ENCODE measurements around the gene MYO3B. TPM values are rescaled to one million over a fixed set of nuclear protein-coding genes. Genes with fewer than 3 reads are reported as not detected.

The MYO3B gene
- total and polyA plus RNA-seq, 11 donors = 0.09 to 0.19 (median 0.10) TPM; not detected in 8

DNA sequence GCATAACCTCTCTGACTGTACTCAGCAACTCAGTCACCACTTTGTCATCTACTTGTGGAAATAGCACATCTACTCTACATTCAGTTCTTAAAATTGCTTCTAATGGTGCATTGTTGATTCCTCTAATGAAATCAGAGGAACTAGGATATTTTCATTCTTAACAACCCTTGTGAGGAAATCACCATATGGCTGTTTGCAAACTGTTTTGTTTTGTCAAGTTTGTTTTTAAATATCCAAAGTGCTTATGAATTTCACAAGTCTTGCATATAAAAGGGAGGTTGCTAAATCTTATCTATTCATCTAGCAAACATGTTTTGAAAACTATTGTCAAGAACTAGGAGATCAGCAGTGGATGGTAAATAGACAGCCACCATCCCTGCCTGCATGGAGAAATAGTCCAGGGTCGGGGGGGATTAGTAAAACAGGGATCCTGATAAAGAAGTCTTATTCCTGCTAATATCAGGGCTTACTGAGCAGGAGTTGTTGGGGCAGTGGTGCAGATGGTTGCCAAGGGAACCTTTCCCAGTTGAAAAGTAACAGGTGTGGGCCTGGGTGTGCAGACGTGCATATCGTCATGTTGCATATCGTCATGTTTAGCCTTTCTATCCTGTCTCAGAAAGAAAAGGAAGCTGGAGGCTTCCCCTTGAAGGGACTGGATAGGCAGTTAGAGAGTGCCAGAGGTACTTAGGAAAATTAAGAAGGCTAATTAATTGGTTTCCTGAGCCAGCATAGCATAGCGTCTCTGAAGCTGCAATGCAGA is 7.5 kb upstream of the MYO3B start:
- Histone ChIP-seq H3K36me3 (no peaks in the 10 kb centered on the region), H3K27me3 (no peaks in the 10 kb centered on the region), H3K27ac (no peak overlapping the region), H3K4me3 (no peak overlapping the region), H3K9me3 (no peaks in the 10 kb centered on the region), H3K4me1 (no peaks in the 10 kb centered on the region)
- TF ChIP-seq POLR2A (IDR thresholded peaks at IDR 0.05) = no peak
- TF ChIP-seq, protein P1, sequence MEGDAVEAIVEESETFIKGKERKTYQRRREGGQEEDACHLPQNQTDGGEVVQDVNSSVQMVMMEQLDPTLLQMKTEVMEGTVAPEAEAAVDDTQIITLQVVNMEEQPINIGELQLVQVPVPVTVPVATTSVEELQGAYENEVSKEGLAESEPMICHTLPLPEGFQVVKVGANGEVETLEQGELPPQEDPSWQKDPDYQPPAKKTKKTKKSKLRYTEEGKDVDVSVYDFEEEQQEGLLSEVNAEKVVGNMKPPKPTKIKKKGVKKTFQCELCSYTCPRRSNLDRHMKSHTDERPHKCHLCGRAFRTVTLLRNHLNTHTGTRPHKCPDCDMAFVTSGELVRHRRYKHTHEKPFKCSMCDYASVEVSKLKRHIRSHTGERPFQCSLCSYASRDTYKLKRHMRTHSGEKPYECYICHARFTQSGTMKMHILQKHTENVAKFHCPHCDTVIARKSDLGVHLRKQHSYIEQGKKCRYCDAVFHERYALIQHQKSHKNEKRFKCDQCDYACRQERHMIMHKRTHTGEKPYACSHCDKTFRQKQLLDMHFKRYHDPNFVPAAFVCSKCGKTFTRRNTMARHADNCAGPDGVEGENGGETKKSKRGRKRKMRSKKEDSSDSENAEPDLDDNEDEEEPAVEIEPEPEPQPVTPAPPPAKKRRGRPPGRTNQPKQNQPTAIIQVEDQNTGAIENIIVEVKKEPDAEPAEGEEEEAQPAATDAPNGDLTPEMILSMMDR (IDR thresholded peaks at IDR 0.05) = no peak
- intact Hi-C loops (cut with DNase I) = no loop called here
- no peak for DNase-seq
- WGBS, 4 donors = 43 to 60% (median 52%) methylated on average over 5 of the region's 5 CpGs
- ATAC-seq = no peak

DNA sequence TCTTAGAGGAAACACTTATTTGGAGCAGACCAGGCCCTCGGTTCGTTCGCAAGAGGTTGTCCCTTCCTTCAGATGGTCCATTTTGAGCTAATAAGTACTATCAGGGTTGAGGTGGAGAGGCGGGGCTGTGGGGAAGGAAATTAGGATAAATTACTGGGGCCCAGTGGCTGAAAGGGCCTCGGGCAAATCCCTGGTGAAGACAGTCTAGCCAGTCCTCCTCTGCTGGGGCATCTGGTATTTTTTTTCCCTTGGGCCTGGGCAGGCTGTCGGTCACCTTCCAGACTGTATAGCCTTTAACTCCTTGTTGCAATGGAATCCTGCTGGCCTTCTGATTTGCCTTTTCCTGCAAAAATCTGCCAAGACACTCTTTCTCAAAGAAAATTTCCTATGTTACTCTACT is 1.7 kb upstream of the MYO3B start:
- TF ChIP-seq, protein P1 (IDR thresholded peaks at IDR 0.05) = no peak
- TF ChIP-seq POLR2A (IDR thresholded peaks at IDR 0.05) = no peak
- DNase-seq (no peak), ATAC-seq (no peak)
- H3K36me3 ChIP-seq = no peaks in the 10 kb centered on the region
- no peaks in the 10 kb centered on the region for H3K27me3 ChIP-seq
- H3K9me3 ChIP-seq = no peaks in the 10 kb centered on the region
- H3K4me3 ChIP-seq = no peak overlapping the region
- WGBS, 4 donors = 50 to 75% (median 63%) methylated on average over 6 of the region's 6 CpGs
- intact Hi-C loops (cut with DNase I) = no loop called here
- H3K27ac ChIP-seq = no peak overlapping the region
- peaks cover 0 to 3% (median 0%) of the 10 kb centered on the region in 12 donors for H3K4me1 ChIP-seq

DNA sequence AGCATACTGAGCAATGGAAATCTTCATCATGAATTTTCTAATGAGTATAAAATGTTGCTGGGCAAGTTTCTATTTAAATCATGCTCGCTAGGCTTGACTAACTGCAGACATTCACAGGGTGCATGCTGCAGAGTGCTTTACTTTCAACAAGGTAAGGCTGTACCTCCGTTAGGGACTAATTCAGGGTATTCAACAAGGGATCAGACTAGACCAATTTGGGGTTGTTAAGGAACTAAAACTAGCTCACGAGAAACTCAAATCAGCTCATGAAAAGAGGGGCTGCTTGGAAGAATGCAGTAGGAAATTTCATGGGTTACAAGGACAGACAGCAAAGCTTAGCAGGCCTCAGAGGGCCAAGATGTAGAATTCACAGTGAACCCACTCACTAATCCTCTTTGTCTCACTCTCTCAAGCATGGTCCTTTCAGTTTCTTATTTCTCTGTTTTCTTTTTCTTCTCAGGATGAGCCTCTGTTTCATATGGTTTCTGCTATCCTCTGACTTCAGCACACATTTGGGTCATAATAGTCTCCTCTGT is 2.2 kb downstream of the MYO3B start:
- H3K4me1 ChIP-seq = peaks cover 0 to 3% (median 0%) of the 10 kb centered on the region in 12 donors
- intact Hi-C loops (cut with DNase I) = no loop called here
- no peak overlapping the region for H3K4me3 ChIP-seq
- no peaks in the 10 kb centered on the region for H3K27me3 ChIP-seq
- no peak overlapping the region for H3K27ac ChIP-seq
- H3K9me3 ChIP-seq = peaks cover 0 to 11% (median 2%) of the 10 kb centered on the region in 12 donors
- no peak for ATAC-seq
- TF ChIP-seq POLR2A (IDR thresholded peaks at IDR 0.05) = no peak
- TF ChIP-seq, protein P1 (IDR thresholded peaks at IDR 0.05) = no peak
- DNase-seq = no peak
- H3K36me3 ChIP-seq = no peaks in the 10 kb centered on the region
- WGBS, 4 donors = 88 to 90% (median 90%) methylated on average over 3 of the region's 3 CpGs

DNA sequence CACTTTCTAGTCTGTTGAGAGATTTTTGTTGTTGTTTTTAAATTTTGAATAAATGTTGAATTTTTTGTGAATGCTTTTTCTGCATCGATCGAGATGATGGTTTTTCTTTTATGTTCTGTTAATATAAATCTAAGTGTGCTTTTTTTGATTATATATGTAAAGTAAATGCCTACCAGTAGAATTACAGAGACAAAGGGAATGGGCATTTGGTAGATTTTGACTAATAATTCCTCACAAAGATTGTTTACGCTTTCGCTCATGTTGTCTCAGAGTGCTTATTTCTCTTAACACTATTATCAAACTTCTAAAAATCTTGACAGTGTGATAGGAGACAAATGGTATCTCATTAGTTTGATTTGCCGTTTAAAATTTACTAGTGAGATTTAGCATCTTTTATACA is 3.7 kb downstream of the MYO3B start:
- ATAC-seq (no peak), DNase-seq (no peak)
- Histone ChIP-seq H3K4me3 (no peak overlapping the region), H3K27ac (no peak overlapping the region), H3K36me3 (no peaks in the 10 kb centered on the region), H3K27me3 (no peaks in the 10 kb centered on the region), H3K4me1 (peaks cover 0 to 3% (median 0%) of the 10 kb centered on the region in 12 donors), H3K9me3 (peaks cover 0 to 25% (median 12%) of the 10 kb centered on the region in 12 donors)
- TF ChIP-seq, protein P1 (IDR thresholded peaks at IDR 0.05) = no peak
- no peak for TF ChIP-seq POLR2A (IDR thresholded peaks at IDR 0.05)
- 92 to 96% (median 94%) methylated on average over 5 of the region's 5 CpGs for WGBS, 4 donors
- intact Hi-C loops (cut with DNase I) = no loop called here
